ENCODE measurements around the gene RSPH6A.

Gene RSPH6A

GRCh38 chr19:45819769-45820168 is 4.7 kb upstream of the RSPH6A start:
- TF ChIP-seq, protein P1, sequence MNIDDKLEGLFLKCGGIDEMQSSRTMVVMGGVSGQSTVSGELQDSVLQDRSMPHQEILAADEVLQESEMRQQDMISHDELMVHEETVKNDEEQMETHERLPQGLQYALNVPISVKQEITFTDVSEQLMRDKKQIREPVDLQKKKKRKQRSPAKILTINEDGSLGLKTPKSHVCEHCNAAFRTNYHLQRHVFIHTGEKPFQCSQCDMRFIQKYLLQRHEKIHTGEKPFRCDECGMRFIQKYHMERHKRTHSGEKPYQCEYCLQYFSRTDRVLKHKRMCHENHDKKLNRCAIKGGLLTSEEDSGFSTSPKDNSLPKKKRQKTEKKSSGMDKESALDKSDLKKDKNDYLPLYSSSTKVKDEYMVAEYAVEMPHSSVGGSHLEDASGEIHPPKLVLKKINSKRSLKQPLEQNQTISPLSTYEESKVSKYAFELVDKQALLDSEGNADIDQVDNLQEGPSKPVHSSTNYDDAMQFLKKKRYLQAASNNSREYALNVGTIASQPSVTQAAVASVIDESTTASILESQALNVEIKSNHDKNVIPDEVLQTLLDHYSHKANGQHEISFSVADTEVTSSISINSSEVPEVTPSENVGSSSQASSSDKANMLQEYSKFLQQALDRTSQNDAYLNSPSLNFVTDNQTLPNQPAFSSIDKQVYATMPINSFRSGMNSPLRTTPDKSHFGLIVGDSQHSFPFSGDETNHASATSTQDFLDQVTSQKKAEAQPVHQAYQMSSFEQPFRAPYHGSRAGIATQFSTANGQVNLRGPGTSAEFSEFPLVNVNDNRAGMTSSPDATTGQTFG (tag by site-specific recombination; IDR thresholded peaks at IDR 0.05; ENCODE audit: borderline replicate concordance), result no peak
- TF ChIP-seq ZBTB49 (tag by site-specific recombination; IDR thresholded peaks at IDR 0.05; ENCODE audit: low read depth) (no peak), GLI4 (tag by site-specific recombination; IDR thresholded peaks at IDR 0.05) (no peak), ZNF664 (tag by site-specific recombination; IDR thresholded peaks at IDR 0.05) (no peak), TCF7L2 (IDR thresholded peaks at IDR 0.05; ENCODE audit: borderline replicate concordance, low read depth, low read length) (no peak), ZNF416 (tag by site-specific recombination; IDR thresholded peaks at IDR 0.05) (no peak), ZNF350 (tag by site-specific recombination; IDR thresholded peaks at IDR 0.05) (no peak), ZSCAN18 (tag by site-specific recombination; IDR thresholded peaks at IDR 0.05) (no peak), ZNF670 (tag by site-specific recombination; IDR thresholded peaks at IDR 0.05; ENCODE audit: low read depth) (no peak), KLF7 (tag by site-specific recombination; IDR thresholded peaks at IDR 0.05; ENCODE audit: borderline replicate concordance) (no peak), SP2 (tag by site-specific recombination; IDR thresholded peaks at IDR 0.05) (no peak), SCRT2 (tag by site-specific recombination; IDR thresholded peaks at IDR 0.05) (no peak), ZNF202 (tag by site-specific recombination; IDR thresholded peaks at IDR 0.05; ENCODE audit: borderline replicate concordance) (no peak), ZNF785 (tag by site-specific recombination; IDR thresholded peaks at IDR 0.05) (no peak), ZNF514 (tag by site-specific recombination; IDR thresholded peaks at IDR 0.05) (no peak), ZNF169 (tag by site-specific recombination; IDR thresholded peaks at IDR 0.05) (no peak), MZF1 (tag by site-specific recombination; IDR thresholded peaks at IDR 0.05; ENCODE audit: borderline replicate concordance) (no peak), ZNF501 (tag by site-specific recombination; IDR thresholded peaks at IDR 0.05) (no peak), SP3 (tag by site-specific recombination; IDR thresholded peaks at IDR 0.05) (no peak)
- TF ChIP-seq, protein P2, sequence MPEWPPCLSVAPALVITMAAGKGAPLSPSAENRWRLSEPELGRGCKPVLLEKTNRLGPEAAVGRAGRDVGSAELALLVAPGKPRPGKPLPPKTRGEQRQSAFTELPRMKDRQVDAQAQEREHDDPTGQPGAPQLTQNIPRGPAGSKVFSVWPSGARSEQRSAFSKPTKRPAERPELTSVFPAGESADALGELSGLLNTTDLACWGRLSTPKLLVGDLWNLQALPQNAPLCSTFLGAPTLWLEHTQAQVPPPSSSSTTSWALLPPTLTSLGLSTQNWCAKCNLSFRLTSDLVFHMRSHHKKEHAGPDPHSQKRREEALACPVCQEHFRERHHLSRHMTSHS (tag by site-specific recombination; IDR thresholded peaks at IDR 0.05), result no peak
- POLR2A ChIA-PET, result interaction anchor here (0.9 to 1.1 kb wide), 2 partner anchors 34 to 41 kb away, joined by 3 to 4 read pairs; no protein-coding TSS in a partner anchor
- CTCF ChIA-PET, result interaction anchor here (0.7 to 1.7 kb wide), 5 partner anchors 21 to 63 kb away, joined by 3 to 5 read pairs (median 5); no protein-coding TSS in a partner anchor

More at GRCh38 chr19:45819769-45820168, 4.7 kb upstream of the RSPH6A start:
- H3K36me3 ChIP-seq (ENCODE audit: control insufficient read depth in 2 of 2, insufficient read depth in 1 of 2, low read length in 2 of 2), result peaks cover 3 to 53% of the 10 kb centered on the region in 2 experiments; a peak in 2 of 3 replicates
- H3K4me1 ChIP-seq (ENCODE audit: control insufficient read depth, insufficient read depth, low read length), result peaks cover 4% of the 10 kb centered on the region; the same call in 1 of the 2 replicates
- no peaks in the 10 kb centered on the region for H3K9me3 ChIP-seq (ENCODE audit: control insufficient read depth, insufficient read depth, low read depth, low read length)
- 0 out of 2 replicates have a peak overlapping the region, but pooled peaks have one; percentile 16 for H3K27ac ChIP-seq (ENCODE audit: extremely low read depth, low read depth, low read length)
- H3K4me3 ChIP-seq (ENCODE audit: low read depth, low read length), result no peak overlapping the region

Measured in HEK293 (cell line).